HG02610 (cell line): ENCODE measurements around the gene SDE2.
A peak's percentile ranks its signal among the peaks of the same experiment; 100 is the strongest.
"Not testable (repeated sequence)": the region's sequence is repeated elsewhere in the genome, so short reads cannot be mapped to it uniquely, and the experiment has no call there.

Experiments used
- ATAC-seq: cut with Tn5 transposase; IDR thresholded peaks from one replicate; pipeline ENCODE4 v1.9.1; 2021; ENCODE audit warnings: mild to moderate bottlenecking, moderate library complexity; ENCODE audit not compliant: unreplicated experiment

Gene SDE2

DNA sequence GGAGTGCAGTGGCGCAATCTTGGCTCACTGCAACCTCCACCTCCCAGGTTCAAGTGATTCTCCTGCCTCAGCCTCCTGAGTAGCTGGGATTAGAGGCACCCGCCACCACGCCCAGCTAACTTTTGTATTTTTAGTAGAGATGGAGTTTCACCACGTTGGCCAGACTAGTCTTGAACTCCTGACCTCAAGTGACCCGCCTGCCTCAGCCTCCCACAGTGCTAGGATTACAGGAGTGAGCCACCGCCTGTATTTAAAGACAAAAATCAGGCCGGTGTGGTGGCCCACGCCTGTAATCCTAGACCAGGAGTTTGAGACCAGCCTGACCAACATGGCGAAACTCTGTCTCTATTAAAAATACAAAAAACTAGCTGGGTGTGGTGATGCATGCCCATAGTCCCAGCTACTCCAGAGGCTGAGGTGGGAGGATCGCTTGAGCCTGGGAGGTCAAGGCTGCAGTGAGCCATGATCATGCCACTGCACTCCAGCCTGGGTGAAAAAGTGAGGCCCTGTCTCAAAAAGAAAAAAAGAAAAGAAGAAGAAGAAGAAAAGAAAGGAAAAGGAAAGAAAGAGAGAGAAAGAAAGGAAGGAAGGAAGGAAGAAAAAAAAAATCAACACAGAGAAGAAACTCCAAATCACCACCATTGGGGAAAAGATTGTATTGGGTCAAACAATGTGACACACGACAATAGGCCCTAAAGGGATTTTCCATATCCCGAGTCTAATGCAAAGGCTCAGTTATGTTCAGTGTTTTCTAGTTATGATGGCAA, 8.2 kb upstream of the SDE2 start:
- ATAC-seq: not testable (repeated sequence)

DNA sequence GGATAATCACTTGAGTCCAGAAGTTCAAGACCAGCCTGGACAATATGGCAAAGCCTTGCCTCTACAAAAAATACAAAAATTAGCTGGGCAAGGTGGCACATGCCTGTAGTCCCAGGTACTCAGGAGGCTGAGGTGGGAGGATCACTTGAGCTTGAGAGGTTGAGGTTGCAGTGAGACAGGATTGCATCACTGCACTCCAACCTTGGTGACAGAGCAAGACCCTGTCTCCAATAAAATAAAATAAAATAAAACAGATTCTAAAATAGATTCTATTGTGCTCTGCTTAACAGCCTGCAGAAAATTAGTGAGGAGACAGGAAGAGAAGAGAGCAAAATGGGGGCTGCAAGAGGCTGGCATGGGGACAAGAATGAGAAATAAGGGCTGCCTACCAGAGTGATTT, 7.5 kb upstream of the SDE2 start:
- ATAC-seq: no peak

DNA sequence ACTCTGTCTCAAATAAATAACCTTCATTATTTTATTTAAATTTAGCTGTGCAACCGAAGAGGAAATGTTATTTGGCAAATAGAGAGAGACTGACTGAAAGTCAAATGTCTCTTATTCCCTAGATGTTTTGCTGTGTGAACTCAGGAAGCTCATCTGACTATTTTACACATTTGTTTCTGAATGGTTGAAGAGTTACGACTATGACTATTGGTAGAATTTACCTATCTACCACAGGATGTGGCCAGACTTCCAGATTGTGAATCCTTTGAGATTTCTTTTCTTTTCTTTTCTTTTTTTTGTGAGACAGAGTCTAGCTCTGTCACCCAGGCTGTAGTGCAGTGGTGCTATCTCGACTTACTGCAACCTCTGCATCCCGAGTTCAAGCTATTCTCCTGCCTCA, 5.3 kb upstream of the SDE2 start:
- ATAC-seq: peak; percentile 45

DNA sequence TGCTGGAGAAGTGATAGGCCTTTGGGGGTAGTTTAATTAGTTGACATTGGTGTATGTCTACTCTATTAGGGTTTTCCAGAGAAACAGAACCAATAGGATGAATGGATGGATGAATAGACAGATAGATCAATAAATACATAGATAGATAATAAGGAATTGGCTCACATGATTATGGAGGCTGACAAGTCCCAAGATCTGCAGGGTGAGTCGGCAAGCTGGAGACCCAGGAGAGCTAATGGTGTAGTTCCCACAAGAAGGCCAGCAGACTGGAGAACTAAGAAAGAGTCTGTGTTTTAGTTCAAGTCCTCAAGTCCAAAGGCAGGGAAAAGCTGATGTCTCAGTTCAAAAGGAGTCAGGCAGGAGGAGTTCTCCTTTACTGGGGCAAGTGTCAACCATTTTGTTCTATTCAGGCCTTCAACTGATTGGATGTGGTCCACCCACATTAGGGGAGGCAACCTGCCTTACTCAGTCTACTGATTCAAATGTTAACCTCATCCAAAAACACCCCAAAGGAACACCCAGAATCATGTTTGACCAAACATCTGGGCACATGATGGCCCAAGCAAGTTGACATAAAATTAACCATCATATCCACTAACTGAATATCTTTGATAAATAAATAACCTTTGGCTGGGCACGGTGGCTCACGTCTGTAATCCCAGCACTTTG, 4.5 kb upstream of the SDE2 start:
- no peak for ATAC-seq

DNA sequence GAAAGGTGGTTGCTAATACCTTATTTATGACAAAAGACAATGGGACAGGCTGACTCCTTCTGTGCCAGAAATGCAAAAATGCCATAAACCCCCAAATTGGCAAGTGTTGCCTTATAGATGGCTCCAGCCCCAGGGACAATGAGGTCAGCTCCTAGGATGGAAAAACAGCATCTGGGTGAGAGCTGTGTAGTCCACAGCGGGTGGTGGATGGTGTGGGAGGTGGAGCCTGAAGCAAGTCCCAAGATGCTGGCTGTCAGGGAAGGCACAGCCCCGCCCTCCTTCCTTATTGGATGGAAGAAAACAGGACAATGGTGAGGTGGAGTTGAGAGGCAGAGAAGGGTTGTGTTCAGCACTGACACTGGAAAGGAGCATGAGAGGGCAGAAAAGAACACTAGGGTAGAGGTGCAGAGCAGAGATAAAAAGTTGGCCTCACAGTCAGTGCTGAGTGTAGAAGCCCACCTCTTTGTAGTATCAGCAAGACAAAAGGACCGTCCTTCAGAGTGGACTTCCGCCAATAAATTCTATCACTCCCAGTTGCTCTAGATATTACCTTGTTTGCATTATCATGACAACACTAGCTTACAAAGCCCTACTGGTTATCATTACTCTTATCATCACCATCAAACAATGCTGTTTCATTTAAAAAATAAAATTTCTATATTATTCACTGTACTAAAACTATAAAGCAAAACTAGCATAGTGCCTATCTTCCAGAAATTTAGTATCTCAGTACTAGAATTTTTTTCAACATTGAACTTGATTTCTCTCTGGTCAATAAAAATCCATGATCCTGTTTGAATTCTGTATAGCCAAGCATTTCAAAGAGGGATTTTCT, 3.7 kb upstream of the SDE2 start:
- ATAC-seq: no peak

DNA sequence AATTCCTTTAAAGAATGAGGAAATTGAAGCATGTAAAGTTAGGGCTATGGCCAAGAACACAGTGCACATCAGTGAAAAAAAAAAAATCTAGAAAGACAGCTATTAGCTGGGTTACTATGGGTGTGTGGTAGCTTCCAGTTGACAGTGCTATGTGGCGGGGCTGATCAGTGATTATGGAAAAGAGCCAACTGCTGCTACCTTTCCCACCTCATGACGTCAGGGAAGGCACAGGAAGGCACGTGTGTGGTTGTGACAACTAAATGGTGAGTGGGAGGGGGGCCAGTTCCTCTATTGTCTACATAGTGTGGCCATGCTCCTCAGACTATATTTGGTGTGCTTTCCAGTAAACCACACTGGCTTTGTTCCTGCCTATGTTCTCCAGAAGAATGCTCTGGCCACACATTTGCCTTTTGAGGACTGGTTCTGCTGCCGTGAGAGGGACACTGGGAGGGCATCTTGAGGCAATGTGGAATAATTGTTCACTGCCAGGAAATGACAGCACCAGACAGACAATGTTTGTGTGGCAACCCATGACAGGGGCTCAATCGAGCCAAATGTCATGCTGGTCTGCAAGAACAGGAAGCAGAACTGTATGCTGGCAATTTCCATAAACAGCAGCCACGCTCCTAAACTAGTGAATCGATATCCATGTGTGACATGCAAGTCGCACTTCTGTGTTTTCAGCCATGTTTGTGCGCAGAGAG, 3.0 kb upstream of the SDE2 start:
- peak; percentile 16 for ATAC-seq

DNA sequence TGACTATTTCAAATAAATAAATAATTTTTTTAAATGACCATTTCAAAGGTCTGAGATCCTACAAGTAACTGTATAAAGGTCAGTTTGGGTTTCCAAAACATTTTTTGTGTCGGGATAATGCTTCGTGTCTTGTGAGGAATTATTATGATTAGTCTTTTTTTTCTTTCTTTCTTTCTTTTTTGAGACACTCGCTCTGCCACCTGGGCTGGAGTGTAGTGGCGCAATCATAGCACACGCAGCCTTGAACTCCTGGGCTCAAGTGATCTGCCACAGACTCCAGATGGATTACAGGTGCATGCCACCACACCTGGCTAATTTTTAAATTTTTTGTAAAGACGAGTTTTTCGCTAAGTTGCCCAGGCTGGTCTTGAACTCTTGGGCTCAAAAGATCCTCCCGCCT, 1.9 kb upstream of the SDE2 start:
- ATAC-seq: no peak

DNA sequence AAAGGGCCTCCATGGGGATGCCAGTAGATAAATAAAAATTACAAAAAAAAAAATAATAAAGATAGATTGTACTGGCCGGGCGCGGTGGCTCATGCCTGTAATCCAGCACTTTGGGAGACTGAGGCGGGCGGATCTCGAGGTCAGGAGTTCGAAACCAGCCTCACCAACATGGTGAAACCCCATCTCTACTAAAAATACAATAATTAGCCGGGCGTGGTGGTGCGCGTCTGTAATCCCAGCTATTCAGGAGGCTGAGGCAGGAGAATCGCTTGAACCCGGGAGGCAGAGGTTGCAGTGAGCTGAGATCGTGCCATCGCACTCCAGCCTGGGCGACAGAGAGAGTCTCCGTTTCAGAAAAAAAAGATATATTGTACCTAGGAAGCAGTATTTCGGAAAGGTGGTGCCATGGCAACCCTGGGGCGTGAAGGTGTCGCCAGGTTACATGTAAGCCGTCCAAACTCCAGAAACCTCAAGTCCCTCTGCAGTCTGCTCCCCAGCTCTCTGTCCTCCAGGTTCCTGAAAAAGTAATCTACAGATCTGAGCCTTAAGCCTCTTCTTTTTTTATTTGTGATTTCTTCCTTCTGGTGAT, 1.4 kb upstream of the SDE2 start:
- ATAC-seq: not testable (repeated sequence)

DNA sequence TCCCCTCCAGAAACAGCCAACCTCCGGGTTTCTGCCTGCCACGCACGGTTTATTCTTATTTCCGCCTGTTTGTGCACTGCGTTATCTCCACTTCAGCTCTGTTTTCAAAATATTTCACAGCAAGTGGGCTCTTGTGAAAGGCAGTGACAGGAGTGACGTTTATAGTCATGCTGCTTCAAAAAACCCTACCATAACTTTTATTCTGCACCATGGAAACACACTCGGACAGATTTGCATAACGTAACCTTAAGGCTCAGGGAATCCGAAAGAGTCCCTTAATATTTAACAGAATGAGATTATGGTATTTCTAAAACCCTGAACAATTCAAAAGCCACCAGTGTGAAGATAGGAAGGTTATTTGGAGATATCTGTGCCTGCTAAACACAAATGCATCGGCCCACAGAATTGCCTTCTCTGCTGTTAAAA, 782 bp upstream of the SDE2 start:
- ATAC-seq: peak; percentile 24

DNA sequence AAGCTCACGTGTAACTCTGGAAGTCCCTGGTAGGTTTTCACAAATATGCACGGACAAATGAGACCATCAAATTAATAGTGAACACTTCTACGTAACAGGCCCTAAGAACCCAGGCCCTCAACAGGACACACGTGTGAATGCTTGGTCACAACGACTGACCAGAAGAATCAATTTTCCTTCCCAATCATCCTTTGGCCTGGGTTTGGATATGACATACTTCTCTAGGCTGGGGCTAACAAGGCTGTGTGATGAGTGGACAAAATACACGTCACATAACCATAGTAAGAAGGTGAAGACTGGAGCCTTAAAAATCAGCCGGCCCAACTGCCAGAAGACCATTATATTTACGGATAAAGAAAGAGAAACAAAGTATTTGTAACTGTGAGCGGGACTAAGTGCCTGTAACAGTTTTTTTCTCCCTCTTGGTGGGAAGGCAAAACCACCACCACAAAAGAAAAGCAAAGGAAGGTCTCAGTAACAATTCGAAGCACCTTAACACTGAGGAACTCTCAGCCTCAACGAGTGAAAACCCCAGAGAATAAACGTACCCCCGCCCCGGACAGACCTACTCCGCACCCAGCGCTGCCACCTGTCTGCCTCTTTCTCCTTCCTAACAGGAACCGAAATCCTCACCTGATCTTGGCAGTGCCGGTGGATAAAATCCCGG, 450 bp downstream of the SDE2 start:
- ATAC-seq: peak; percentile 1

DNA sequence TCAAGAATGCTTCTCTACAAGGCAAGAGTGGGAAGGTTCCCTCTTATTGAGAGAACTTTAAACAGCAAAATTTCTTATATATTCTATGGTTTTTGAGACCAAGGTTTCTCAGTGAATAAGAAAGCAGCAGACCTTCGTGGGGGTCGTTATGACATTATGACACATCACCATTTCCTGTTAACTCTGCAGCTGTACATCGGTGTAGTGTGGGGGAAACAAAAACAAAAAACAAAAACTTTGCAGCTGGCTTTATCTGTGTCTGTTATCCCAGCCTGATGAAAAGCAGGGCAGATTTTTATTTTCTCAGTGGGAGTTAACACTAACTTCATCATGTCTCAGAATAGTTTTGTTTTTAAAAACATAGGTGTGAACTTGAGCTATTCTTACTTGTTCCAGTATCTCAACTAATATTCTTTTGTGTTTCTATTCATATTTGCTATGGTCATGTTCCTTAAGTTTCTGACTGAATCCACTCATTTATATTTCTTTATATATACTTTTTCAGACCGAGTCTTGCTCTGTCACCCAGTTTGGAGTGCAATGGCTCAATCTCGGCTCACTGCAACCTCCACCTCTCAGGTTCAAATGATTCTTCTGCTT, 2.1 kb downstream of the SDE2 start:
- no peak for ATAC-seq

DNA sequence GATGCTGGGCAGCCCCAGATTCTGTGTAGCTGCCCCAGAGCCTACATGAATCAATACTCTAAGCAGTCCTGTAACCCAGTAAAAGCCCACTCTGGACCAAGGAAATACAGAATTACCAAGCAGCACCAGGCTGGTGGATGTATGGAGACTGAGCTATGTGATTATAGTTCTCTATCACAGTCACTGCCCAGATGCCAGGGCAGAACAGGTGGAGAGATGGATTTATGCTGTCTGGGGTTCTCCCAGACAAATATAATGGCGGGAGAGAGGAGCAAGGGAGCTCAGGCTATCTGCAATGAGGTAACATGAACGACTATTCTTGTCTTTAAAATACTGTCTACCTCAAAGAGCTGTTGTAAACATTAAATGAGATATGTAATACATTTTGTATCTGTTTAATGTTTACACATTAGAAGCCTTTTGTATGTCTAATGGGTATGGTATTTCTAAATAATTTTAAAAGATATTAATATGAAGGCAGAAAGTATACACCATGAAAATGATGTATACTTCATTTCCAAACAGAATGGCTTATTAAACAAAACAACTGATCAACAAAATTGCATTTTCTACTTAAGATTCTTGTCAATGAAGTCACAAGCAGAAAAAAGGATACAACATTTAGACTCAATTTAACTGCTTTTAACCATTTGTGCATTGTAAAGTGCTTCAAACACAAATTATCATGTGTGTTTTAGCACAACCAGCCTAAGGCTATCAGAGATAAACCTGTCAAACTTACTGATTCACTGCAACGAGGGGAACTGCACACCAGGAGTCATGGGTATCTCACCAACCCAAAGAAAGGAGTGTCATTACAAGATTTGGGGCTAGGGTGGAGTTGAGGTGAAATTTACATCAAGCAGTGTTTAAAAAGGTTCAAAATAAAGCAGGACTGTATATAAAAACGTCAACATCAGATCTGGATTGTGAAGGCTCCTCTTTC, 3.0 kb downstream of the SDE2 start:
- no peak for ATAC-seq

DNA sequence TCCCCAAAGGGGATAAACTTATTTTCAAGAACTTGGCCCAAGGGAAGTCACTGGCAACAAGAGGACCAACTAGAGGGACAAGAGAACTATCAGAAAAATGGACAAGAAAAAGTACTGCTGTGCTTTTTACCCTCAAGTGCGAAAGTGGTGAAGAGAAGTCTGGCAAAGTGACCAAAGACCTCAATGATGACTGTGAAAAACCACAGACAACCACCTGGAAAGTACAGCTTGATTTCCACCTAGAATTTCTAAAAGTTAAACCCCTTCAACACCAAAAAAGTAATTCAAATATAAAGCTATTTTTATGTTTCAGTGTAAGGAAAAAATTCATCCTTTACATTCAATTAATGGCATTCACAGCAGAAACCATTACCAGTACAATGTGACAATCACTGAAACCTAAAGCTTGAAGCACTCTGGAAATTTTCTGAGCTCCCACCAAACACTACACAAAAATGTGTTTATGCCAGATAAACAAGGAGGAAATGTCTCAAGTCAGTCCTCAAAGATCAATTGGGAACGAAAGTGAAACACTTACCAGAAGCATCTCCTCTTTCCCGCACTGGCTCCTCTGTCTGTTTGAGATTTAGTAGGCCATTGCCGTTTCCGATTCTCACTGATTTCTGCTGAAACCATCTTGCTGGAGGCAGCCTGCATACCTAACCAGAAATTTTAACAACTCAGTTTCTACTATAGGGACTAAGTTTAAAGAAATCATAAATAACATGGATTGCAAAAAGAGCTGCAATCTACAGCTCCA, 8.3 kb downstream of the SDE2 start:
- peak; percentile 61 for ATAC-seq

DNA sequence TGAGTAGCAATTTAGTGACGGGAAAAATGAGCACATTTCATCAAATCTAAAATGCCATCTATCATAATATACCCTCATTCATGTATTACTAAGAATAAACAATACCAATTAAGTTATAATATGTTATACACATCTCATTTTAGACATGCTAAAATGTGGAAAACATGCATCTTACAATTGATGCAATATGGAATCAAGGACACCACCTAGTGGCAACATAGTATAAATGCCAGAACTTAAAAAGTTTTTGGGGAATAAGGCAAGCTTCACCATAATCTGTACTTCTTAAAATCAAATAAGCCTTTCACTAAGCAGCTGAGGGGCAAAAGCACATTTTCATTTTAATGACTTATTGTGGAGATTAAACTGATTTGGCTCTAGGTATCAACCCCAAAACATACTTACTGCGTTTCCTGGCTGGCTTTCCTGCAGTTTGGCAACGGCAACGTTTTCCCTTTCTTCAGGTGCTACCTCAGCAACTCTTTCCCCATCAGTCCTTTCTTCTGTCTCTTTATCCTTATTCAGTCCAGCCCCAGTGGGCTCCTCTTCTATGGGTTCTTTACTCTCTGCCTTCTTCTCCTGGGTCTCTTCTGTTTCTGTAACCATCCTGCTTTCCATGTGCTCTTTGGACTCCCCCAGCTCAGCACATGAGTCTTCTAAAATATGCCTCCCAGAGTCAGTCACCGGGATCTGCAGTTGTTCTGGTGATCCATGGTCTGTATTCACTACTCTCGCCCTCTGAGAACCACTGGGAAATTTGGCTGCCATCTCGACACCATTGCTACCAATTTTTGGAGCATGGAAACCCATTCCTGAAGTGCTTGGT, 11.4 kb downstream of the SDE2 start:
- ATAC-seq: no peak

DNA sequence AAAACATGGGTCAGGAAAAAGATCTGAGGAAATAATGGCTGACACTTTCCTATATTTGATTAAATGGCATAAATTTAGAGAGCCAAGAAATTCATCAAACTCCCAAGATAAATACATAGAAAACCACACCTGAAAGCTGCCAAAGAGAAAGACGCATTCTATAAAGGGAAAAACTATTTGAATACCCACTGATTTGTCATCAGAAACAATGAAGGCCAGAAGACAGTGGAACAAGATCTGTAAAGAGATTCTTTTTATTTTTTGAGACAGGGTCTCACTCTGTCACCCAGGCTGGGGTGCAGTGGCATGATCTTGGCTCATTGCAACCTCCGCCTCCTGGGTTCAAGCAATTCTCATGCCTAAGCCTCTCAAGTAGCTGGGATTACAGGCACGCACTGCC, 17.4 kb downstream of the SDE2 start:
- no peak for ATAC-seq

DNA sequence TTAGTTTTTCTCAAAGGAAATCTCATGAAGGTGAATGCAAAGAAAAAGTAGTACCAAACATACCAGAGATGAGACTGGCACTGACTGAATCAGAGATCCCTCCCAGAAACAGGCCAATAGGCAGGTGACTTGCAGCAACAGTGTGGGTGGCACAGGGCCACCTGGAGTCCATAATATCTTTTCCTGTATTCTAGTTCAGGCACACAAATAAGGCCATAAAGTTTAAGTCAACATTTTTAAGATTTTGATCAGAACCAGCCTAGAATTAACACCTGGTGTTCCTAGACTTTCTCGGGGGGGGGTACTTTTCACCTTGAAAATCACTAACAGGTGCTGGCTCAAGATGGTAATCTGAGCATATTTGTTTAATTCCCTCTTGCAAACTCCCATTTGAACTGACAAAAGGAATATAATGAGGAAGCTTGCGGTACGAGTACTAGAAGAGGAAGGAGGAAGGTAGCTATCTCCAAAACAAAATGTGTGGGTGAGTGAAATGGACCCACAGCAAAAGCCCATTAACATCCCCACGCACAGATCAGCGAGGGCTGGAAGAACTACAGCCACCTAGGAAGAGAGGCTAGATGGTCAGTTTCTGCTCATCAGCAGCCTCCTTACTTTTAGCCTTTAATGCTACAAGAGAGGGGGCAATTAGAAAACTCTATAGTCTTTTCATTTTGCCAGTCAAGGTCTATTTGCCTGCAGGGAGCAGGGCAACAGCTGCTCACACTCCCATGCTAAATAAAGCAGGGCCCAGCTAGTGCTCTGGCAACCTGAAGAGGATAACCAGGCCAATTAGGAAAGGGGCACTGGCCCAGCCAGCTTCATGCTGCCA, 18.9 kb downstream of the SDE2 start:
- ATAC-seq: no peak
